GM12878 (cell line): Measurements from ENCODE around the gene FN1. TPM values are rescaled to one million over a fixed set of nuclear protein-coding genes. Genes with fewer than 3 reads are reported as not detected.

Experiments used
- ATAC-seq: fragments of 200-7000 bp; cut with Tn5 transposase; 3 replicates; pipeline ENCODE4 v1.9.1; 2020; ENCODE audit warnings: mild to moderate bottlenecking, moderate library complexity
- BruUV-seq: library from RNA; stranded (reverse); fragments of 400-500 nt; replicated peaks from 2 replicates; lab custom pipeline; 2021; lab: Mats Ljungman, UMichigan
- CTCF ChIA-PET: fragments of 300-600 bp; sonication (Branson Sonifier 250); formaldehyde crosslinking; extraction: SDS; loops from one replicate; lab custom pipeline; 2021; ENCODE audit warnings: inconsistent platforms; lab: Yijun Ruan, JAX
- POLR2A ChIA-PET: fragments of 350-600 bp; formaldehyde crosslinking; extraction: SDS; loops from one replicate; lab custom pipeline; 2021; ENCODE audit warnings: inconsistent platforms; lab: Charles Lee
- RAD21 ChIA-PET: fragments of 300-600 bp; sonication (Branson Sonifier 250); formaldehyde crosslinking; loops from one replicate; lab custom pipeline; 2023; ENCODE audit warnings: antibody characterized with exemption; ENCODE audit not compliant: unreplicated experiment; lab: Charles Lee
- SMC1A ChIA-PET: fragments of 300-600 bp; sonication (Branson Sonifier 250); formaldehyde crosslinking; loops from one replicate; lab custom pipeline; 2023; ENCODE audit not compliant: unreplicated experiment, uncharacterized antibody; lab: Charles Lee
- DNase-seq: peaks from one replicate; pipeline ENCODE4 v3.0.0-alpha.2; 2011; ENCODE audit warnings: low read depth, low spot score
- FAIRE-seq: peaks from 3 replicates; lab custom pipeline; 2011; peaks lifted over from hg19 to GRCh38; lab: Jason Lieb, UNC
- H2AFZ ChIP-seq: 2 replicates; pipeline ENCODE4 v1.6.0; 2011; ENCODE audit warnings: low read depth, low read length, control low read depth; ENCODE audit not compliant: control insufficient read depth
- H3K27ac ChIP-seq: 2 replicates; pipeline ENCODE4 v1.5.1; 2011; ENCODE audit warnings: control low read depth; ENCODE audit not compliant: control insufficient read depth, insufficient read depth
- H3K27me3 ChIP-seq, 2 experiments: replicated peaks in 1 of 2; 2 replicates each; pipeline versions ENCODE4 v1.6.0 to v1.6.1; 2011; ENCODE audit warnings: low read length in 1 of 2; ENCODE audit not compliant: control insufficient read depth in 2 of 2, insufficient read depth in 2 of 2
- H3K36me3 ChIP-seq, 2 experiments: 2 replicates each; pipeline ENCODE4 v1.5.1; 2011; ENCODE audit warnings: low read length in 1 of 2; ENCODE audit not compliant: control insufficient read depth in 2 of 2, insufficient read depth in 2 of 2
- H3K4me1 ChIP-seq: 2 replicates; pipeline ENCODE4 v1.6.1; 2011; ENCODE audit warnings: mild to moderate bottlenecking, low read length, moderate library complexity, mixed read lengths; ENCODE audit not compliant: control insufficient read depth, insufficient read depth
- H3K4me2 ChIP-seq: 2 replicates; pipeline ENCODE4 v1.6.0; 2011; ENCODE audit warnings: control low read depth; ENCODE audit not compliant: control insufficient read depth, insufficient read depth
- H3K4me3 ChIP-seq: fragments of 200-600 bp; sonication (generic); 2 replicates; pipeline ENCODE4 v1.5.1; 2016
- H3K79me2 ChIP-seq: 2 replicates; pipeline ENCODE4 v1.6.0; 2011; ENCODE audit warnings: low read length; ENCODE audit not compliant: control insufficient read depth, insufficient read depth
- H3K9ac ChIP-seq: 2 replicates; pipeline ENCODE4 v1.8.0; 2011; ENCODE audit warnings: low read length, control low read depth, mixed read lengths; ENCODE audit not compliant: control insufficient read depth, insufficient read depth
- H3K9me3 ChIP-seq: replicated peaks from 3 replicates; pipeline ENCODE4 v1.5.1; 2011; ENCODE audit warnings: mild to moderate bottlenecking, low read length; ENCODE audit not compliant: control insufficient read depth, insufficient read depth
- H4K20me1 ChIP-seq: 2 replicates; pipeline ENCODE4 v1.6.0; 2011; ENCODE audit not compliant: control insufficient read depth, insufficient read depth
- CEBPB ChIP-seq, 2 experiments: fragments of 150-350 bp in 1 of 2; IDR thresholded peaks; 2 replicates each; pipeline ENCODE4 v1.6.1; 2012 to 2014; ENCODE audit warnings: low read depth in 2 of 2, low read length in 2 of 2, borderline replicate concordance in 1 of 2, inconsistent platforms in 1 of 2
- CHD1 ChIP-seq: IDR thresholded peaks from 2 replicates; pipeline ENCODE4 v1.6.1; 2012; ENCODE audit warnings: low read depth, low read length, improper control_type of control experiment
- CREB1 ChIP-seq: IDR thresholded peaks from 2 replicates; pipeline ENCODE4 v1.6.1; 2012; ENCODE audit warnings: low read depth, mild to moderate bottlenecking, inconsistent platforms
- DPF2 ChIP-seq: fragments of 450-650 bp; IDR thresholded peaks from 2 replicates; pipeline ENCODE4 v1.6.1; 2017; ENCODE audit warnings: mild to moderate bottlenecking
- EED ChIP-seq: sonication (generic); IDR thresholded peaks from 2 replicates; pipeline ENCODE4 v1.6.1; 2016; ENCODE audit warnings: antibody characterized with exemption, low read depth
- EZH2 ChIP-seq: IDR thresholded peaks from 2 replicates; pipeline ENCODE4 v1.6.1; 2012; ENCODE audit warnings: low read depth, mild to moderate bottlenecking, control low read depth, inconsistent platforms, low read length, borderline replicate concordance; ENCODE audit not compliant: control insufficient read depth
- STAT1 ChIP-seq: fragments of 450-650 bp; conservative IDR thresholded peaks from 2 replicates; pipeline ENCODE4 v1.6.1; 2014; ENCODE audit warnings: antibody characterized with exemption, mild to moderate bottlenecking
- STAT3 ChIP-seq: IDR thresholded peaks from 2 replicates; pipeline ENCODE4 v1.6.1; 2011; ENCODE audit warnings: low read depth, low read length, improper control_type of control experiment
- SUZ12 ChIP-seq: fragments of 200-600 bp; sonication (generic); IDR thresholded peaks from one replicate; pipeline ENCODE4 v1.6.1; 2018; ENCODE audit warnings: antibody characterized with exemption, mild to moderate bottlenecking; ENCODE audit not compliant: unreplicated experiment
- YY1 ChIP-seq: IDR thresholded peaks from 2 replicates; pipeline ENCODE4 v1.6.1; 2011; ENCODE audit warnings: low read depth, mild to moderate bottlenecking, low read length
- WGBS: methylation state at CpG from one replicate; pipeline ENCODE4 v1.1.6; 2016; ENCODE audit warnings: low lambda C conversion rate; ENCODE audit not compliant: insufficient replicate concordance, insufficient coverage; ENCODE audit errors: missing lambda C conversion rate; 5-methylcytosine and 5-hydroxymethylcytosine counted together
- in situ Hi-C: fragments of 300-500 bp; cut with MboI; formaldehyde crosslinking; loops from 9 replicates; pipeline ENCODE4 v1.14.3; 2018; ENCODE audit warnings: mixed read lengths
- intact Hi-C: fragments of 100-400 bp; cut with micrococcal nuclease; formaldehyde crosslinking; loops from one replicate; pipeline ENCODE4 v1.14.2; 2022; ENCODE audit not compliant: unreplicated experiment
- polyA plus RNA-seq, 11 experiments: library from polyadenylated mRNA; depleted of rRNA in 4 of 11; unstranded in 6 of 11; stranded (reverse) in 5 of 11; fragments of >200 nt; fragmentation: Nextera tagmentation in 4 of 11; fragmentation: Illumina TruSeq in 1 of 11; extraction: Ambion mirVana in 4 of 11; extraction: Trizol in 1 of 11; gene quantifications; 1 replicate in 1 of 11; 2 replicates in 10 of 11; pipeline versions ENCODE4 v1.2.1 to v1.2.3, GENCODE V29; 2011 to 2016; ENCODE audit warnings: inconsistent platforms in 2 of 11, missing spikeins in 2 of 11, low read depth in 1 of 11
- total RNA-seq, 4 experiments: library from RNA; depleted of rRNA in 3 of 4; stranded (reverse); fragments of >200 nt in 3 of 4; fragmentation: Illumina TruSeq in 1 of 4; extraction: Trizol in 1 of 4; gene quantifications; 2 replicates each; pipeline versions ENCODE4 v1.2.1 to v1.2.3, GENCODE V29; 2013 to 2021
- TF ChIP-seq, protein P1 (sequence below): IDR thresholded peaks from 2 replicates; pipeline ENCODE4 v1.6.1; 2011; ENCODE audit warnings: borderline replicate concordance, low read depth, mild to moderate bottlenecking, moderate library complexity, mixed read lengths, low read length; ENCODE audit not compliant: insufficient read depth; ENCODE audit errors: extremely low read length
- TF ChIP-seq, protein P2 (sequence below), 3 experiments: IDR thresholded peaks in 2 of 3; conservative IDR thresholded peaks in 1 of 3; 2 replicates each; pipeline ENCODE4 v1.5.1; 2011; ENCODE audit warnings: low read depth in 3 of 3, low read length in 3 of 3, mild to moderate bottlenecking in 3 of 3, control low read depth in 2 of 3, moderate library complexity in 2 of 3, inconsistent platforms in 1 of 3, mixed read lengths in 1 of 3; ENCODE audit not compliant: control insufficient read depth in 2 of 3, insufficient read depth in 1 of 3; ENCODE audit errors: extremely low read depth in 1 of 3
- TF ChIP-seq, protein P3 (sequence below): IDR thresholded peaks from 2 replicates; pipeline ENCODE4 v1.6.1; 2011; ENCODE audit warnings: borderline replicate concordance, low read depth, mild to moderate bottlenecking, moderate library complexity, low read length; ENCODE audit not compliant: insufficient read depth, poor library complexity, severe bottlenecking

FN1 gene
- total and polyA plus RNA-seq, 10 of the 15 experiments (the other 5 are each of a cell fraction or from before 2014, with no cell fraction given): 0.60 to 9.4 (median 1.5) TPM

DNA sequence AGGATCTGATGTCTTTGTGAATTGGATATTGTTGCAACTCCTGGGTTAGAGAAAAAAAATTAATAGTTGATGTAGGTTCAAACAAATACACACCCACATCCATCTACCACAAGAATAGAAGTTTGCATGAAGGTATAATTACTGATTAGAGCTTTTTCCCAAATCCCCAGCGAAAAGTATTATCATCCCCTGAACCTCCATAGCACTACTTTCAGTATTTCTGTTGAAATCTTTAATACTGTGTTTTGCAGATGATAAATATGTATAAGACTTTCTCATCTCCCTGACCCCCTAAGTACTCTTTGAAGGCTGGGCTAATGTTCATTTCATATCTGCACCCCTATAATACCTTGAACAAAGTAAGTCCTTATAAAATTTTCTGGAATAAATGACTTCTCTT lies 6.4 kb downstream of the FN1 start:
- peaks cover 0 to 6% of the 10 kb centered on the region in 2 experiments; a peak in 1 of 4 replicates for H3K27me3 ChIP-seq
- intact Hi-C loops: no loop called here
- SMC1A ChIA-PET: interaction anchor here (0.6 to 2.1 kb wide), 7 partner anchors 10 to 300 kb away, joined by 3 to 9 read pairs (median 3); no protein-coding TSS in a partner anchor
- H4K20me1 ChIP-seq: no peaks in the 10 kb centered on the region
- CTCF ChIA-PET: no interaction called here
- no peaks in the 10 kb centered on the region for H3K9me3 ChIP-seq
- no peaks in the 10 kb centered on the region for H3K79me2 ChIP-seq
- H2AFZ ChIP-seq: no peak overlapping the region
- H3K36me3 ChIP-seq: no peaks in the 10 kb centered on the region
- RAD21 ChIA-PET: no interaction called here
- DNase-seq (no peak), FAIRE-seq (no peak), ATAC-seq (no peak)
- 65% methylated on average over 1 of the region's 1 CpG for WGBS
- H3K4me3 ChIP-seq: no peak overlapping the region
- H3K27ac ChIP-seq: no peak overlapping the region
- BruUV-seq: no TSS peak
- no peaks in the 10 kb centered on the region for H3K4me1 ChIP-seq
- H3K9ac ChIP-seq: no peak overlapping the region
- POLR2A ChIA-PET: interaction anchor here (0.9 kb wide), 1 partner anchor 11 kb away, joined by 3 read pairs; no protein-coding TSS in a partner anchor
- TF ChIP-seq CEBPB (IDR thresholded peaks at IDR 0.05; ENCODE audit: borderline replicate concordance in 1 of 2, low read depth in 2 of 2, low read length in 2 of 2): no peak
- TF ChIP-seq DPF2: no peak
- TF ChIP-seq YY1: no peak
- TF ChIP-seq STAT3: no peak
- TF ChIP-seq, protein P1, sequence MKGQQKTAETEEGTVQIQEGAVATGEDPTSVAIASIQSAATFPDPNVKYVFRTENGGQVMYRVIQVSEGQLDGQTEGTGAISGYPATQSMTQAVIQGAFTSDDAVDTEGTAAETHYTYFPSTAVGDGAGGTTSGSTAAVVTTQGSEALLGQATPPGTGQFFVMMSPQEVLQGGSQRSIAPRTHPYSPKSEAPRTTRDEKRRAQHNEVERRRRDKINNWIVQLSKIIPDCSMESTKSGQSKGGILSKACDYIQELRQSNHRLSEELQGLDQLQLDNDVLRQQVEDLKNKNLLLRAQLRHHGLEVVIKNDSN: no peak
- no peak for TF ChIP-seq STAT1
- TF ChIP-seq CHD1: no peak
- no peak for TF ChIP-seq EZH2
- TF ChIP-seq CREB1: no peak
- TF ChIP-seq, protein P2, sequence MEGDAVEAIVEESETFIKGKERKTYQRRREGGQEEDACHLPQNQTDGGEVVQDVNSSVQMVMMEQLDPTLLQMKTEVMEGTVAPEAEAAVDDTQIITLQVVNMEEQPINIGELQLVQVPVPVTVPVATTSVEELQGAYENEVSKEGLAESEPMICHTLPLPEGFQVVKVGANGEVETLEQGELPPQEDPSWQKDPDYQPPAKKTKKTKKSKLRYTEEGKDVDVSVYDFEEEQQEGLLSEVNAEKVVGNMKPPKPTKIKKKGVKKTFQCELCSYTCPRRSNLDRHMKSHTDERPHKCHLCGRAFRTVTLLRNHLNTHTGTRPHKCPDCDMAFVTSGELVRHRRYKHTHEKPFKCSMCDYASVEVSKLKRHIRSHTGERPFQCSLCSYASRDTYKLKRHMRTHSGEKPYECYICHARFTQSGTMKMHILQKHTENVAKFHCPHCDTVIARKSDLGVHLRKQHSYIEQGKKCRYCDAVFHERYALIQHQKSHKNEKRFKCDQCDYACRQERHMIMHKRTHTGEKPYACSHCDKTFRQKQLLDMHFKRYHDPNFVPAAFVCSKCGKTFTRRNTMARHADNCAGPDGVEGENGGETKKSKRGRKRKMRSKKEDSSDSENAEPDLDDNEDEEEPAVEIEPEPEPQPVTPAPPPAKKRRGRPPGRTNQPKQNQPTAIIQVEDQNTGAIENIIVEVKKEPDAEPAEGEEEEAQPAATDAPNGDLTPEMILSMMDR (IDR thresholded peaks at IDR 0.05 in 2 of 3, conservative IDR thresholded peaks at IDR 0.05 in 1 of 3; ENCODE audit: control insufficient read depth in 2 of 3, extremely low read depth in 1 of 3, insufficient read depth in 1 of 3, low read depth in 3 of 3, low read length in 3 of 3): no peak
- no peak for TF ChIP-seq EED
- TF ChIP-seq, protein P3, sequence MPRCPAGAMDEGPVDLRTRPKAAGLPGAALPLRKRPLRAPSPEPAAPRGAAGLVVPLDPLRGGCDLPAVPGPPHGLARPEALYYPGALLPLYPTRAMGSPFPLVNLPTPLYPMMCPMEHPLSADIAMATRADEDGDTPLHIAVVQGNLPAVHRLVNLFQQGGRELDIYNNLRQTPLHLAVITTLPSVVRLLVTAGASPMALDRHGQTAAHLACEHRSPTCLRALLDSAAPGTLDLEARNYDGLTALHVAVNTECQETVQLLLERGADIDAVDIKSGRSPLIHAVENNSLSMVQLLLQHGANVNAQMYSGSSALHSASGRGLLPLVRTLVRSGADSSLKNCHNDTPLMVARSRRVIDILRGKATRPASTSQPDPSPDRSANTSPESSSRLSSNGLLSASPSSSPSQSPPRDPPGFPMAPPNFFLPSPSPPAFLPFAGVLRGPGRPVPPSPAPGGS: no peak
- no peak for TF ChIP-seq SUZ12
- in situ Hi-C loops: no loop called here
- H3K4me2 ChIP-seq: no peak overlapping the region
